NCI-H345 (cell line): ENCODE results near the gene ASB2.

ENCODE experiments used
- DNase-seq: peaks from one replicate; lab custom pipeline; 2025; lab: John Stamatoyannopoulos, UW

ASB2 gene

DNA sequence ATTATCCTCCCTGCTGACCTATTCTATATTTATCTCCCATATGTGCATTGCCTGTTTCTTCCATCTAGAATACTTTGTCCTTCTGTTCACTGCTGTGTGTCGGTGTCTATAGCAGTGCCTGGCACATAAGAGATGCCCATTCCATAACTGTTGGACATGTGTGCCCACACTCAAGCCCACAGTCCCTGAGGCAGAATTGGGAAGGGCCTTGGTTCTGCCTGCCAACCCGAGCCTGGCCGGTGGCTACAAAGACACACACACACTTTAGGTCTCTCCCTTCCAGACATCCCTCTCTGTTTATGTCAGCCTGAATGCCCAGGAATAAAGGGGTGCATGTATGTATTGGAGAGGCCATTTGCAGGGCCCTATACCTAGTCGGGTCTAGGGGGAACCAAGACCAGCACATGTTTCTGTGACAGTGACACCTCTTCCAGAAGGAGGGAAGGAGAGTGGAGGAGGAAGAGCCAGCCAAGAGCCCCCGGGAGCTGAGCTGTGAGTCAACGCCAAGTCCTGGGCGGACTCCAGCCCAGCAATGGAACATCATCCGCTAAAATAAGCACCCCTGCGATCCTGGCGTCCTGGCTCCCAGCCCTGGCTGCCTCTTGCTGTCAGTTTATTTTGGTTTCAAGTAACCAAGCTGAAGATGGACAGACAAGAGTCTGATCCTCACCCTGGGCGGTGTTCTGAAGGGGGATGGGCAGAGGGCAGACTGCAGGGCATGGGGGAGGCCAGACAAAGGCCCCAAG lies 4.3 kb upstream of the ASB2 start:
- no peak for DNase-seq

DNA sequence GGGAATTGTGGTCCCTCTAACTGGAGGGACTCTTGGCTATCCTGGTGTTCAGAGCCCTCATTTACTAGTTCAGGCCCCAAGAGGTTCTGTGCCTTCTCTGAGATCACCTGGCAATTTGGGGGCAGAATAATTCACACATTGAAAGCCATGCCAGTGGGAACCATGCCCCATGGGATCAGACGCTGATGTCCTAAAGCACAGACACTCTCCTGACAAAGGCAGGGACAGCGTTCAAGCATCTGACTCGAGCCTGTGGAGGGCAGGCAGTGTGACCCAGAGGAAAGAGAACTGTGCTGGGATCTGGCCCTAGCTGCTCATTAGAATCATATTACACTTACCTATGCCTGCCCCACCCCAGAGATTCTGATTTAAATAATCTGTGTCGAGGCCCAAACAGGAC lies 2.4 kb upstream of the ASB2 start:
- no peak for DNase-seq

DNA sequence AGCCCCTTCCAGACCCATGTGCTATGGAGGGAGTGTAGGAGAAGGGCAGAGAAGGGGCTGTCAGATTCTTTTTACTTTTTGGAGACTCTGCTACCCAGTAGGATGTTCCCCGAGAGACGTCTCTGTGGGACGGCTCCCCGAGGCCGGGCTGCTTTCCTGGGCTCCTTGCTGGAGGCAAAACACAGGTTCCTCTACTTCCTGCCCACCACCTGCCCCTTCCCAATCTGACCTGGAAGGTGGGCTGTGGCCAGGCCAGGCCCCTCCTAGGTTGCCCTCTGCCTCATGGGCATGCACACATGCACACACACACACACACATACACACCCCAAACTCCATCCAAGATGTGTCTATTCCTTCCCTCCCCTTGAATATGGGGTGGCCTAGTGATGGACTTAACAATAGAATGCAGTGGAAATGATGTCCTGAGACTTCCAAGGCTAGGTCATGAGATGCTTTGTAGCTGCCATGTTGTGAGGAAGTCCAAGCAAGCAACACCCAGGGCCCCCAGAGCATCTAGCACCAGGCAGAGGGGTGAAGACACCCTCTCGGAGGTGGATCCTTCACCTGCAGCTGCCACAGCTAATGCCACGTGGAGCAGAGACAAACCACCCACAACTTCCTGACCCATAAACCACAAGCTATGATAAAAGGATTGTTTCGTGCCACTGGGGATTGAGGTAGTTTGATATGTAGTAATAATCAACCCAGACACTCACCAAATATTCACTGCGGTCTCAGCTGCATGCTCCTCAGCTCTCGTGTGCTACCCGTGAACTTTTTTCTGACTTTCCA lies 1.6 kb upstream of the ASB2 start:
- DNase-seq = no peak

DNA sequence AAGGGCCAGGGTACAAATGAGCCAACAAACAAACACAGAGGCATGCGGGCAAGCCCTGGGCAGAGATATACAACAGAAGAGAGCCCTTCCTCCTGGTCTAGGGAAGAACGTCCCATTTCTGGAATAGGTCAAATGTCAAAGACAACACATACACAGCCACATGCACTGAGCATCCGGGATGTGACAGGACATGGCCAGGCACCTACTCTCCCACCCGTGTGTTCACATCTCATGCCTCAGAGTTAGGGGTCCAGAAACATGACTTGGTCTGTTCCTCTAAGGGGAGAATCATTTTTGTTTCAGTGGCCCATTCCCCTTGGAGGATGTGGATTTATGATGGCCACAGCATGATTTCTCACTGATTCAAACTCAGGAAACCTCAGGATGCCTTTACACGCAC lies 801 bp upstream of the ASB2 start:
- no peak for DNase-seq

DNA sequence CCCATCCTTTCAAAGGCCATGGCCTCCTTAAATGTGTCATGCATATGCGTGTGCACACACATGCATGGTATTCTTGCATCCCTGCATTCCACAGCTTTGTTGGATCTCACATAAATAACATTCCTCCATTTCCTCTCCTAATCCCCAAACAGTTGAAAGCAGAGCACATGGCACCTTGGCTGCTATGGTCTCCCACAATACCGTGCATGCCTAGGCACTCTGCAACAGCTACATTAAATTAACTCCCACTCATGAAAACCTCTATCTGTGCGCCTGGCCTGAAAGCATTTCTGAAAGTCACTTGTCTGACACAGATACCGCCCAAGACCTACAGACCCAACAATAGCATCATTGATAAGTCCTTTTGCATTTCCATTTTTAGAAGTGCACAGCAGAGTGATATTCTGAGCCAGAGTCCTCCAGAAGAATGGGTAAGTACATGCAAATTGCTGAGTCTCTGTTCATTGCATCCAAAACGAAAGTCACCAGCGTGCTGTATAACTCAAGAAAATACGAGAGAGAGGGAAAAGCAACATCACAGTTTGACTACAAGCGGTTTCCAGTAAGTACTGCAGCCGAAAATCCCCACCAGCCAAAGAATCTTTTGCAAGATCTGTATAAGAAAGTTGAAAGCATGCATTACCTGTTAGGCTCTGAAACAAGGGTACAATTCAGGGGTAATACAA lies 436 bp downstream of the ASB2 start:
- no peak for DNase-seq

DNA sequence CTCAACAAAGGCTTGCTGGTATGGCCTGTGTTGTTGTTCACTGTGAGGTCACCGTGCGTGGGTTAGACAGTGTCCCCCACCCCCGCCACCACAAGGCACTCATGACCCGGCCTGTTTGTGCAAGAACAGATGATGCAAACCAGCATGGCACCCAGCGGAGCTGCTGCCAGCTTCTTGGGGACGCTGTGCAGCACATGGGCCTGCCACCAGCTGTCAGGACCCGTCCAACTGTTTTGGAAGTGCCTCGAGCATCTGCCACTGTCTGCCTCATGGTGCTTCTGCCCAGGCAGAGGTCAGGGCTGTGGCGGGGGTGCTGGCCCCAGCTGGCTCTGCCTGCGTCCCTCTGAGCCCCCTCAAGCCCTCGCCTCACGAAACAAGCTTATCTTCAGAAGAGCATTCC lies 1.5 kb downstream of the ASB2 start:
- no peak for DNase-seq

DNA sequence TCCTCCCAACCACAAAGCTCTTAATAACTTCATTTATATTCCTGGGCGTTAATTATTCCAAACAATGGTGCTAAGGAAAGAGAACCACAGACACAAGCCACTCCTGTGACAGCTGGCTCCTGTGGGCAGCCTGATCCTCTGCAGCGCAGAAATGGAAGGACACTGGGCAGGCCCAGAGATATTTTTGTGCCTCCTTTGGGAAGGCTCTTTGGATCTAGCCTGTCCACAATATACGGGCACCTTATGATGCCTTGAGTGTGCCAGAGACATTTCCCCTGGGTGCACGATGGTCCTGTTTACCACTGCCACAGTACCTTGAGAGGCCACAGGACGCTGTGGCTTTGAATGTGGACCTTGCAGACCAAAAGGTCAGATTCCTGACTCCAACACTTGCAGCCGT lies 2.1 kb downstream of the ASB2 start:
- DNase-seq = no peak

DNA sequence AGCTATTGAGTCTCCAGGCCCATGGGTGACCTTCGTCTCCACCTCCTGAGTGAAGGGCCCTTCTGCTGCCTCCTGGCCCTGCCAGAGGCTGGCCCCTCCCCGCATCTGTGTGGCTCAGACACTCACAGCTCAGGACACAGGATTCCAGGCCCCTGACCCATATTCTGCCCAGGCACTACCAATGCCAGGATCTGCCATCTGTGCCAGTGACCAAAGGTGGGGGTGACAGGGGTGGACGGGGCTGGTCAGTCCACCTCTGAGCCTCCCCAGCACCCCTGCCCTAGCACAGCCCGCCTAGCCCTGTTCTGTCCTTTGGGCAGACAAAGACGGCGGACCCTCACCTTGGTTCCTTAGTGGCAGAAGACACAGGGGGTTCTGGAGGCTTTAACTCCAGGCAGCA lies 2.8 kb downstream of the ASB2 start:
- DNase-seq = no peak

DNA sequence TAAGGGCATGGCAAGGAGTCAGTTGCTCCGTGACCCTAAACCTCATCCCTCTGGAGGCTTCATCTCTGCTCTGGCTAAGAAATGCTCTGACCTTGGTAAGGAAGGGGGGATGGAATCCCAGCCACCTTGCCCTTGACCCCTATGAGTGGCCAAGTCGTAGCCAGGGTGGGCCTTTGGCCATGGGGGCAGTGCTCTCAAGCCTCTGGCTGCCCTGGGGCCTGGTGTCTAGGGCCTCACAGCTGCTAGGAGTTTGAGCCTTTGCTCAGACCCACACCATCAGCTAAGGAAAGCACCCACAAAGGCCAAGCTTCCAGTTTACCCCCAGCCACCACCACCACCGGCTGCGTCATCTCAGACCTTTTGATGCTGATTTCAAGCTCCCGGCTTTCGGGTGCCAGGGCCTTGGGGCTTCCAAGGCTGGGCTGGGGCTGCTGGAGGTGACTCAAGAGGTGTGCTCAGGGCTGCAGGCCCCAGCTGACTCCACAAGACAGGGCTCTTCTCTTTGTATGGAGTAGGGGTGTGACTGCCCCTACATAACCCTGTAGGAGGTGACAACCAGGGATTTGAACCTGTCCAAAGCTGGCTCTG lies 3.7 kb downstream of the ASB2 start:
- no peak for DNase-seq

DNA sequence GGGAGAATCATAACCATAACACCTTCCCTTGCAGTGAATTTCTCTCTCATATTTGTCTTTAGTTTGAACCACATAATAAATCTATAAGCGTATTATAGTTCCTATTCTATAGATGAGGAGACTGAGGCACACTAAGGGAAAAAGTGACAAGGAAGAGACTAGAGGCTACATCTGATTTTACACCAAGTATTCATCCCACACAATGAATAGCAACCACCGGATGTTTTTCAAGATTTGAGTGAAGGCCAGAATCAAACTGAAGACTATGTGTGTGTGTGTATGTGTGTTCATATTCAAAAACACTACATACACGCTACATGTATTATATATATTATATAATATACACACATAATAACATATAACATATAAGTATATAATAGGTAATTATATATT lies 4.7 kb downstream of the ASB2 start:
- DNase-seq = no peak

DNA sequence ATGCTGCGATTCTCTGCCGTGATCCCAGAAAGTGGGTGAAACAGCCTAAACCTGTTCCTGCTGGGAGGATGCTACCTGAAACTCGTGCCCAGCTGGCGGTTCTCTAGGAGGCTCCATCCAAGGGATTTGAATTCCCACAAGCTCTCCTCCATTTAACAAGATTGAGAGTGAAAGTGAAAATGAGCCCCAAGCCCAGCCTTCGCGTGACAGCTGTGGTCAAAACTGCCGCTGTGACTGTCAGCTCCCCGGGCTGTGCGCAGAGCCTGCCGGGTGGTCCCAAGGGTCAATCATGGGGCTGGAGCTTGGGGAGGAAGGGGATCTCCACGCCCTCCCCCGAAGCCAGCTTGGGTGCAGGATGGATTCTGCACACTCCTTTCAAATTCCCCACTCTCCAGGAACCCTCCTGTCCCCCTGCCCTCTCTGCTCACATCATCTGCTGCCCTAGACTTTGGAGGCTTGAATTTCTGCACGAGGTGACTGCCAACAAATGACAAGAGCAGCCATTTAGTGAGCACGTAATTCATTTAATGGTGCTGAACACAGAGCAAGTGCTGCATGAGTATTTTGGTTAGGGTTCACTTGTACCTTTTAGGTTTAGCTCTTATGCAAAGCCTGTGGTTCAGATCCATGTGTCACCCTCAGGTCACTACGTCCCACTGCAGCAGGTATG lies 5.3 kb downstream of the ASB2 start:
- DNase-seq = no peak

DNA sequence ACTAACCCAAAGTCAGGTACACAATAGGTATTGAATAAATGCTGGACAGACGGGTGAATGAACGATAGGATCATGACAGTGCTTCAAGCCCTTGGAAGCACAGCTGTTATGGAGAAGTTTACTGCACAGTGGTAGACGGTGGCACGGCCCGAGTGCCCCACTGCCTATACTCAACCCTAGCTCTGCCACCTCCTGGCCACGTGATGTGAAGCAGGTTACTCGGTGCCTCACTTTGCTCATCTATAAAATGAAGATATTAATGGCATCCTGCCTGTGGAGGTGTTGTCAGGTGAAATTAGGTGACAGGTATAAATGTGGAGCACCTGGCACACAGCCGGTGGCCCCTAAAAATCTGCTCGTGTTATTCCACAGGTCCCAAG lies 5.8 kb downstream of the ASB2 start:
- peak; percentile 12 for DNase-seq

DNA sequence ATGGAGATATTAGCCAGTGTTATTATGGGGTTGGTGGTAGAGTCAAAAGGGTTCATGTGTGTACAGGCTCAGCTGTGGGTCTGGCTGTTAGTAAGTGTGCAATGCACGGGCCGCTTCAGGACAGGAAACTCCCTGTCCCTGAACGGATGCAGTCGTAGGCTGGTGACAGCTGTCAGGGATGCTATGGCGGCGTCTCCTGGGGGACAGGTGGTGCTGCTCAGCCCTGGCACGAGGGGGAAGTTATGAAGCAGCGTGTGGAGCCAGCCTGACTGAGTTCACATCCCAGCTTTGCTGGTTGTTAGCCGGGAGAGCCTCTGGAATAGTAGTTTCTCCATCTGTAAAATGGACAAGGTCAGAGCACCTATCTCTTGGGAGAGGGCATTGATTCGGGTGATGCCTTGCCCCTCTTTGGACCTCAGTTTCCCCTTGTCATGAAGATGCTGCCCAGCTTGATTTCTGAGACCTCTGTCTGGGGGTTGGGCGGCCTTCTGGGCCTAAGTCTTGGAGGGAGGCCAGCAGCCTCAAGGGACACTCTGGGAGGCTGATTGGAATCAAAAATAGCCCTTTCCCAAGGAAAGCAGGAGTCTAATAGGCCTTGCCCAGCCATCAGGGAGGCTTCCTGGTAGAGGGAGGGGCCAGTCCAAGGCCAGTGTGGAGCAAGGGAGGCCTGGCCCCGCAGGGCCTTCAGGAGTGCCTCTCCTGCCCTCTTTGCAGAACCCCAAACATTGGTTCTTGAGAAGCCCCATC lies 7.1 kb downstream of the ASB2 start:
- DNase-seq = no peak

DNA sequence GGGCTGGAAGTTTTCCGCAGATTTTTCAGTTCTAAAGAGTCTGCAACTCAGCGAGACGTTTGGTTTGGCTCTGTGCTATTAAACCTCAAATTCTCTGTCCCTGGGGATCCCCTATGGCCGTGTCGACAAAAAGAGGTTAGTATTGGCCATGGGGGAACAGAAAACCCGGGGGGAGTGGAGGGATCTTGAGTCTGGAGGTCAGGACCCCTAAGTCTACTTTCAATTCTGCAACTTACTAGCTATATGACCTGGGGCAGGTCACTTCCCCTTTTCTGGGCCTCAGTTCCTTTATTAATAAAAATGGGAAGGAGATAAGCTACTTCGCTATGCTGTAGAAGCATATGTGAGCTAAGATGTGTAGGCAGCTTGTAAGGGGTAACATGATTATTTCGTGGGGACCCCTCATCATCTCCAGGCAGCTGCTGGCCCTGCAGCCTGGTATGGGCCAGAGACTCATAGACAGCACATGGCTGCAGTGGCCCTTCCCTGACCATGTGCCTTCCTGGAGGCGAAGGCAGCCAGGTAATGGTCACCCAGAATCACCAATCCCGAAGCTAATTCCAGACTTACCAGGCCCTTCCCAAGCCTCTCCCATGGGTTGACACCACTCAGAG lies 8.6 kb downstream of the ASB2 start:
- DNase-seq = no peak

DNA sequence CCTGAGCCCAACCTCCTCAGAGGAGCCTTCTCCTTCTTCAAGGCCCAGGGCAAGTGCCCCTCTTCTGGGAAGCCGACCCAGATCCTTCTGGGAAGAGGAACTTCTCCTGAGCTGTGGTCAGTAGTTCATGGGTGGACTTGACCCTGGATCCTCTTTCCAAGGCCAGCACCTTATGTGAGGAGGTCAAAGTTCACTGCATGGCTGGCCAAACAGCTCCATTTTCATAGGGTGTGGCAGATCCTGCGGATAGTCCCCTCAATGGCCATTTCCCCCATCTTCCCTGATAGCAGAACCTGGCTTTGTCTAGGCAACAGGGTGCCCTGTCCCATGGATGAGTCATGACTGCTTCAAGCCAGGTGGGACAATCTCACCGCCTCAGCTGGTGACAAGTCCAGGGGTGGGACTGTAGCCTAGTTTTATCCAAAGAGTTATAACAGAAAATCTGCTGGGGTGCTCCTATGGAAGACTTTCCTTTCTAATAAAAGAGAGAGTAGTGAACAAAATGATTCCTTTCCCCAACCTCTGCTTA lies 10.4 kb downstream of the ASB2 start:
- no peak for DNase-seq

DNA sequence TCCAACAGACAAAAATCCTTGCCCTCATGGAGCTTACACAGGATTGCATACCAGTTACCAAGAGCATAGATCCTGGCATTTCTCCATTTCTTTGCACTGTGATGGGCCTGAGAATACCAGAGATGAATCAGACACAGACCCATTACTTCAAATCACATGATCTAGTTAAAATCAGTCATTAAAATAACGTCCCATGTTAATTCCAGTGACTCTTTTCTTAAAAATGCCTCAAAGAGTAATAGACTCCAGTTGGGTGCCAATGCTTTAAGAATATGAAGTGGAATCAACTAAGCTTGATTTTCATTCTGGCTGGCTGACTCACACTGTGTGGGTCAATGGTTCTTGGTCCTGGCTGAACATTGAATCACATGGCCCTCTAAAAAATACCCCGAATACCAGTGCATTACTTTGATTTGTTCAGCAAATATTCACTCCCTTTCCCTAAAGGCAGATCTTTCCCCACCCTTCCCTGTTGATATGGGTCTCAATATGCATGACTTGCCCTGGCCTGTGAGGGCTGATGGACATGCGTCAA lies 11.0 kb downstream of the ASB2 start:
- no peak for DNase-seq

DNA sequence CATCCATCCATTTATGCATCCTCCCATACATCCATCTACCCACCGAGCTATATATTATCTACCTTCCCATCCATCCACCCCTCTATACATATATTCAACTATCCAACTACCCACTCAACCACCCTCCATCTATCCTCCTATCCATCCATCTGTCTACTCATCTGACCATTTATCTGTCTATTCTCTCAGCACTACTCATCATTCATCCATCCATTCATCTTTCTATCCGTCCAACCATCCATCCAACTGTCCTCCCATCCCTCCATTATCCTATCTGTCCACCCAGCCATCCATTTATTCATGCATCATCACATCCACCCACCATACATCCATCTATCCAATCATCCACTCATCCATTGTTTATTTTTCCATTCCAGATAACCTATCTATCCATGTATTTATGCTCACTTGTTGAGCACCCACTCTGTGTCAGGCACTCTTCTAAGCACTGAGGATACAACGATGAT lies 11.5 kb downstream of the ASB2 start:
- no peak for DNase-seq

DNA sequence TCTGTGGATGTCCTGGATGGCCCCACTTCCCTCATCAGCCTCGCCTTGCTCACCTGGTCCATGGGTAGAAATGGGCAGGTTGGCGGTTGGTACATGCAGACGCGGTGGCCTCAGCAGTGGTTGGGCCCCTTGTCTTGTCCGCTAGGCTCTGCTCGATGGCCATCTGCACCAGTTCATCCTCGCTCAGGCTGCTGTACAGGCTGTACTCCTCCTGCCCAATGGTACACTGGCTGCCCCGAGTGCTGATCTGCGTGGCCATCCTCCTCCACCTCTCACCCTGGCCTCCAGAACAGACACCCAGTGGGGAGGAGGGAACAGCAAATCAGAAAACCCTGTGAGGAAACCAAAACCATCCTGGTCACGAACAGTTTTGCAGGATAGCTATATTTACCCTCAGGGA lies 12.1 kb downstream of the ASB2 start:
- DNase-seq = no peak

DNA sequence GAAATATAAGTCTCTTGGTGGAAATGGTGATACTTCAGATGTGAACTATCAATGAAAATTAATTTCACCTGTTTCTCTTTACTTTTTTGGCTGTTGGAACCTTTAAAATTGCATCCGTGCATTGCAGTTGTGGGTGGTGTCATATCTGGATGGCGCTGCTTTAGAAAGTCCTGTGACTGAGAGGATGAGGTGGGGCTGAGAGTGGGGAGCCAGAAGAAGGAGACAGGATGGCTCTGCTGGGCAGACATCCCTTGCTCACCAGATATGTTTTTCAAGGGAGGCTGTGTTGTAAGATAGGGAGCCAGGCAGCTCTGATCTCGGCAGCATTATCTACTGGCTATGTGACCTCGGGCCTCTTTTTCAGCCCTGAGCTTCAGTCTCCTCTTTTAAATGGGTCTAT lies 12.7 kb downstream of the ASB2 start:
- DNase-seq = no peak
